K562 (cell line): ENCODE measurements around the gene NCOA1. TPM values are rescaled to one million over a fixed set of nuclear protein-coding genes. Genes with fewer than 3 reads are reported as not detected.

Experiments
- DACH1 ChIP-seq: fragments of 450-650 bp; IDR thresholded peaks from 2 replicates; pipeline ENCODE4 v1.6.1; 2018; ENCODE audit not compliant: partially characterized antibody
- FOXK1 ChIP-seq: sonication (generic); formaldehyde crosslinking; IDR thresholded peaks from 2 replicates; pipeline ENCODE4 v1.8.0; 2022; ENCODE audit warnings: missing genetic modification reagents, mild to moderate bottlenecking, borderline replicate concordance
- PRMT5 ChIP-seq: sonication (generic); formaldehyde crosslinking; IDR thresholded peaks from 2 replicates; pipeline ENCODE4 v1.5.0; 2020; ENCODE audit warnings: missing genetic modification reagents
- REST ChIP-seq, 2 experiments: fragments of 450-650 bp; formaldehyde crosslinking in 1 of 2; IDR thresholded peaks; 2 replicates each; pipeline versions ENCODE4 v1.4.0 to v1.6.1; 2014 to 2020; ENCODE audit warnings: mild to moderate bottlenecking in 2 of 2, borderline replicate concordance in 1 of 2, low read depth in 1 of 2
- SIRT6 ChIP-seq: IDR thresholded peaks from one replicate; pipeline ENCODE4 v1.6.1; 2012; ENCODE audit warnings: low read depth, mild to moderate bottlenecking, control low read depth, inconsistent platforms, low read length, moderate library complexity
- SNIP1 ChIP-seq: fragments of 450-650 bp; IDR thresholded peaks from 2 replicates; pipeline ENCODE4 v1.7.1; 2017; ENCODE audit warnings: low read depth, mild to moderate bottlenecking
- TCF15 ChIP-seq: fragments of 250-450 bp; sonication (Bioruptor Pico); IDR thresholded peaks from 2 replicates; pipeline ENCODE4 v1.8.0; 2022; ENCODE audit warnings: moderate library complexity, mild to moderate bottlenecking, inconsistent platforms
- TEAD2 ChIP-seq: fragments of 450-650 bp; IDR thresholded peaks from 2 replicates; pipeline ENCODE4 v1.6.1; 2016; ENCODE audit warnings: missing genetic modification characterization, control low read depth, missing compliant biosample characterization
- TGIF2 ChIP-seq: sonication (generic); formaldehyde crosslinking; IDR thresholded peaks from 2 replicates; pipeline ENCODE4 v1.8.1; 2022; ENCODE audit warnings: mild to moderate bottlenecking, missing genetic modification reagents, moderate library complexity
- TRIM28 ChIP-seq: fragments of 450-650 bp; IDR thresholded peaks from 2 replicates; pipeline ENCODE4 v1.6.1; 2017
- ZBTB49 ChIP-seq: sonication (generic); formaldehyde crosslinking; IDR thresholded peaks from 2 replicates; pipeline ENCODE4 v1.8.0; 2022; ENCODE audit warnings: missing genetic modification reagents, mild to moderate bottlenecking, borderline replicate concordance
- ZNF592 ChIP-seq: fragments of 450-650 bp; IDR thresholded peaks from 2 replicates; pipeline ENCODE4 v1.6.1; 2017; ENCODE audit warnings: antibody characterized with exemption, mild to moderate bottlenecking
- polyA plus RNA-seq, 8 experiments: library from polyadenylated mRNA; depleted of rRNA in 4 of 8; stranded (reverse) in 5 of 8; unstranded in 3 of 8; fragments of >200 nt; fragmentation: Nextera tagmentation in 2 of 8; fragmentation: Illumina TruSeq in 1 of 8; extraction: Ambion mirVana in 2 of 8; extraction: Trizol in 1 of 8; gene quantifications; 2 replicates each; pipeline versions ENCODE4 v1.2.1 to v1.2.3, GENCODE V29; 2011 to 2014; ENCODE audit warnings: inconsistent platforms in 1 of 8, missing spikeins in 1 of 8
- total RNA-seq, 7 experiments: library from RNA; depleted of rRNA in 6 of 7; stranded (reverse); fragments of >200 nt in 6 of 7; fragmentation: Illumina TruSeq in 2 of 7; extraction: Trizol in 2 of 7; gene quantifications; 2 replicates each; pipeline versions ENCODE4 v1.2.1 to v1.2.3, GENCODE V29; 2011 to 2021; ENCODE audit warnings: low replicate concordance in 1 of 7

Gene NCOA1
- total and polyA plus RNA-seq, 9 of the 15 experiments (the other 6 are each of a cell fraction or from before 2014, with no cell fraction given): 4.9 to 25.7 (median 17.0) TPM

GRCh38 chr2:24482251-24482971 lies 8.6 kb upstream of the NCOA1 start (continued):
- TF ChIP-seq REST (IDR thresholded peaks at IDR 0.05; ENCODE audit: borderline replicate concordance) (no peak), REST (CRISPR knock-in tag; IDR thresholded peaks at IDR 0.05; ENCODE audit: low read depth) (no peak), SIRT6 (no peak), ZBTB49 (CRISPR knock-in tag) (no peak), TEAD2 (tag) (no peak), FOXK1 (CRISPR knock-in tag) (no peak), SNIP1 (no peak), TRIM28 (no peak), PRMT5 (no peak), TCF15 (CRISPR knock-in tag) (no peak), DACH1 (no peak), TGIF2 (CRISPR knock-in tag) (no peak), ZNF592 (peak; percentile 97)
